ENCODE data around the gene FTO.

The FTO gene

DNA sequence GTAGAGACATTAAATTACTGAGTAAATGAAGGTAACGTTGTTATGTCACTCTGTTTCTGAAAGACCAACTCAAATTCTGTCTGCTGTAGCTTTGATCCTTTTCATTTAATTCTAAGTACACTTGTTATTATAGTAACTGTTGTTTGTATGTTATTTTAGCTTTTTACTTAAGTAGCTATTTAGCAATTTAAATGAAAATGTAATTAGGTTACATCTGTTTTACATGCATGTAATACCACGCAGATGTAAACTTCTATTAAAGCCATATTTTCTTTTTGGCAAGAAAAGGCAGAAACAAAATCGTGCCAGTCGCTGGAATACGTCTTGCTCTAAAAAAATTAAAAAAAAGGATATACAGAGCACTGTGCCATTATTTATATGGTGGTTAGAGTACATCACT, 282.8 kb downstream of the FTO start:
- no peak for ATAC-seq
- H3K4me1 Mint-ChIP-seq: no peaks in the 10 kb centered on the region
- H3K27me3 Mint-ChIP-seq: no peaks in the 10 kb centered on the region
- peaks cover 14% of the 10 kb centered on the region for H3K36me3 Mint-ChIP-seq
- no peaks in the 10 kb centered on the region for H3K9me3 Mint-ChIP-seq
- no peak overlapping the region for H3K27ac Mint-ChIP-seq
- no peak overlapping the region for H3K4me3 Mint-ChIP-seq

DNA sequence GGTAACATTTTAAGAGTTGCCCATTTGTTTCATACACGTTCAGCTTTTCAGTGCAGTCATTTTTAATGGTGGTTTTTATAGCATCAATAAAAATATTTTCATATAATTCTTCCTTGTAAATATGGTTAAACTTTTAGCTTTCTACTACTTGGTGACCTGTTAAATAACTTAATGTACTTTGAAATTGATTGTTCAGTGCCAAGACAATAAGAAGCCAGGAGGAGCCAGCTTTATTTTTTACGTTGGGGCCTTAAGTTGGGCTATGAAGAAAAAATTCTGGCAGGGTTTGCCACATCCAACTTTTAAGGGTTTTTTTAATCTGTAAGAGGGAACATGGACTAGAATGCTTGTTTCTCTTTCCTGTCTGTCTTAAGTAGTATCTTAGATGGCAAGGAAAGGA, 284.2 kb downstream of the FTO start:
- Mint-ChIP-seq H3K4me1 (no peaks in the 10 kb centered on the region), H3K27ac (no peak overlapping the region), H3K9me3 (no peaks in the 10 kb centered on the region), H3K36me3 (peaks cover 14% of the 10 kb centered on the region), H3K4me3 (no peak overlapping the region), H3K27me3 (no peaks in the 10 kb centered on the region)
- ATAC-seq: no peak

DNA sequence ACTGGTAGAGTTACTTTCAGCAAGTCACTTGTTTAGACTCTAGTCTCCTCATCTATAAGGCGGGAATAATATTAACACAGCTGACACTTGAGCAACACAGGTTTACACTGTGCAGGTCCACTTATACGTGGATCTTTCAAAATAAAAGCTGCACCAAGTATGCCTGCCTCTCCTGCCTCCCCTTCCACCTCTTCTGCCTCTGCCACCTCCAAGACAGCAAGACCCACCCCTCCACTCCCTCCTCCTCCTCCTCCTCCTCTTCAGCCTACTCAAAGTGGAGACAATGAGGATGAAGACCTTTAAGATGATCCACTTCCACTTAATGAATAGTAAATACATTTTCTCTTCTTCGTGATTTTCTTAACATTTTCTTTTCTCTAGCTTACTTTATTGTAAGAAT, 285.6 kb downstream of the FTO start:
- Mint-ChIP-seq H3K27me3 (no peaks in the 10 kb centered on the region), H3K4me3 (no peak overlapping the region), H3K4me1 (no peaks in the 10 kb centered on the region), H3K36me3 (peaks cover 13% of the 10 kb centered on the region), H3K27ac (no peak overlapping the region), H3K9me3 (no peaks in the 10 kb centered on the region)
- ATAC-seq: no peak

DNA sequence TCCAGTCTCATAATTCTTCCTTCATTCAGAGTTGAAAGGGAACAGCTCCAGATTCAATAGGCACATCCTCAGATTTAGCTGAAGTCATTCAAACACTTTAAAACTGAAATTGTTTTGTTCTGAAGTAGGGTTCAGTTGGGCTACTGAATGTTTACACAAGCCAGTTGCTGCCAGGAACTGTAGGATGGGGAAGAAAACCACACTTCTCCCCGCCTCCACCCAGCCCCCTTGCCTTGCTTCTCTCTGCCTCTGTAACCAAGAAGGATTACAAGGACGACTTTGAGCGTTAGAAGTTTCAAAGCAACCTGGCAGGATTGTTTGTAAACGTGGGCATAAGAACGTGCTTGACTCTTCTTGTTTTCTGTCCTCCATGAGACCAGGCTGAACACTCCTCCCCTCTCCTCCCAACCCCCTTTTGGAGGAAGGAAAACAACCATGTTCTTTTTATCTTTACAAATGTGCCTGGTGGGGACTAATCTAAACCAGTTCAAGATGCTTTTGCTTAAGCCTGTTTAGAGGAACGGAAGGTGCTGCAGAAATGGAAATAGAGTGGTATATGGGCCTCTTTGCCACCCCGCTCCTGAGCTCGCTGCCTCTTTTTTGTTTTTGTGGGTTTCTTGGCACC, 287.9 kb downstream of the FTO start:
- Mint-ChIP-seq H3K4me3 (no peak overlapping the region), H3K9me3 (peaks cover 1% of the 10 kb centered on the region), H3K4me1 (no peaks in the 10 kb centered on the region), H3K36me3 (peaks cover 32% of the 10 kb centered on the region), H3K27me3 (no peaks in the 10 kb centered on the region), H3K27ac (no peak overlapping the region)
- no peak for ATAC-seq

DNA sequence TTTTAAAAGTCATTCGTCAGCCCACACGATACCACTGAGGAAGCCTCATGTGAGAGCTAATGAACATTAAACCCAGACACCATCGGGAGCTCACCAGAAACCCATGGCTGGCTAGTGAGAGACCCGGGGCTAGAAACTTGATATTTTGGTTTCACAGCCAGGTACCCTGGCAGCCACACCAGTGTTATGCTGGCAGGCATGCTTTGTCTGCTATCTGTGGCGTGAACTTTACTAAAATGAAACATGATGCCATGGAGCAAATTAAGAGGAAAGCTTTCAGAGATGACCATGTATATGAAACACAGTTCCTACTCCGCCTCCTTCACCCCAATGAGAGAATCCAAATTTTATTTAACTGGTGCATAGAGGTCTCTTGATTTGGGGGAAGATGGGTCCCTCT, 291.4 kb downstream of the FTO start:
- Mint-ChIP-seq H3K4me3 (no peak overlapping the region), H3K27ac (no peak overlapping the region), H3K9me3 (peaks cover 6% of the 10 kb centered on the region), H3K36me3 (peaks cover 44% of the 10 kb centered on the region), H3K4me1 (no peaks in the 10 kb centered on the region), H3K27me3 (no peaks in the 10 kb centered on the region)
- no peak for ATAC-seq

DNA sequence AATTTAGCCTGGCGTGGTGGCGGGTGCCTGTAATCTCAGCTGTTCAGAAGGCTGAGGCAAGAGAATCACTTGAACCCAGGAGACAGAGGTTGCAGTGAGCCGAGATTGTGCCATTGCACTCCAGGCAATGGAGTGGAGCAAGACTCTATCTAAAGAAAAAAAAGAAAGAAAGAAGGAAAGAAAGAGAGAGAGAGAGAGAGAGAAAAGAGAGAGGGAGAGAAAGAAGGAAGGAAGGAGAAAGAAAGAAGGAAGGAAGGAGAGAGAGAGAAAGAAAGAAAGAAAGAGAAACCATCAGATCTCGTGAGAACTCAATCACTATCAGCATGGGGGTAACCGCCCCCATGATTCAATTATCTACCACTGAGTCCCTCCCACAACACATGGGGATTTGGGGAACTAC, 293.0 kb downstream of the FTO start:
- Mint-ChIP-seq H3K9me3 (peaks cover 6% of the 10 kb centered on the region), H3K27ac (no peak overlapping the region), H3K4me1 (no peaks in the 10 kb centered on the region), H3K27me3 (no peaks in the 10 kb centered on the region), H3K36me3 (peaks cover 43% of the 10 kb centered on the region), H3K4me3 (no peak overlapping the region)
- ATAC-seq: no peak

DNA sequence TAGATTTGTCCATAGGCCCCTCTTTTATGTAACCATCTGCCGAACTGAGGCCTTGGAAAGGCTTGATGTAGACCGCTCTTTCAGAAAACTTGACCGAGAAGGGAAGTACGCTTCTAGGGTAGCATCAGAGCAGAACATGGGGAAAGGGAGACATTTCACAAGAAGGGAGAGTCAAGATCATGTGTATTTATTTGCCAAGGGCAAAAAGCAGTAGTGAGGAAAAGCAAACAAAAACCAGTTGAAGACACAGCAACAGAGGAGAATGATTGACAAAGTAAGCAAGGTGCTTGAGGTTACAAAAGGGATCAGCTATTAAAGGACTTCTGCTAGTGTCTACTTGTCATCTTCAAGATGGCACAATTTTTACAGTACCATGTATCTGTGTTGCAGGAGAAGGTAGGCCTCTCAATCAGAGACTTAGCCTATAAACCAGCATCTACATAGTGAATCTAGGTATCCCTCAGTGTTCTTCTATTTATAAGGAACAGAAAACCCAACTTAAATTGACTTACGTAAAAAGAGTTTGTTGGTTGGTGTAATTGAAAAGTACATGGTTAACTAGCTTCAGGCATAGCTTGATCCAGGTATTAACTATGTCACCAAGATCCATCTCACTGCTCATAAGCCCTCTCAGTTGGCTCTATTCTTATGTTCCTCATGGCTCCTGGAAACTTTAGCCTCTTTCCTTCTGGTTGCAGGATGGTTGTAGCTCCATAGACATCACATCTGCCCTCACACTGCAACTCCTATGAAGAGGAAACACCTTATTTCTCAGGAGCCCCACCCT, 294.3 kb downstream of the FTO start:
- Mint-ChIP-seq H3K4me1 (no peaks in the 10 kb centered on the region), H3K9me3 (peaks cover 6% of the 10 kb centered on the region), H3K27ac (no peak overlapping the region), H3K36me3 (peaks cover 43% of the 10 kb centered on the region), H3K27me3 (no peaks in the 10 kb centered on the region), H3K4me3 (no peak overlapping the region)
- ATAC-seq: no peak

DNA sequence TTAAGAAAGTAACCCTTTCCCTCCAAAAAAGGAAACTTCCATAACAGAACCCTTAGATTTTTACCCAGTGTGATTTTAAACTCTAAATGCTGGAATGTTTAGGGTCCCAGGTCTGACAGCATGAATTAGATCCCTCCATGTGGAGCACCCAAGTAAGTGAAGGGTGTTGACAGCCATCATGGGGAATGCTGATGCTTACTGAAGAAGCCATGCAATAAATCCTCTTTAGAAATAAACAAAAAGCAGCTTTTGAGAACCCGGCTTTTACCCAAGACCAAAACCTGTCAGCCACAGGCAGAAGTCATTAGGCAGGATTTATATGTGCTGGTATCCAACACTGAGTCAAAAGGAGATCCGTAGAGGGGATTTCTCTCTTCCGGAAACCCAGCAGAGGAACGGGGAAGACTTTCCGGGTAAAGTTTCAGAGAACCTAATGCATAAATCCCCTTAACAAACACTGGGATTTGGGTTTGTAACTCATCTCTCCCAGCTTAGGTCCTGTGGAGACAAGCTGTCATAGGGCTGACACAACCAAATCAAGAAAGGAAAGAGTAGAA, 295.1 kb downstream of the FTO start:
- ATAC-seq: no peak
- H3K4me1 Mint-ChIP-seq: no peaks in the 10 kb centered on the region
- H3K27me3 Mint-ChIP-seq: no peaks in the 10 kb centered on the region

DNA sequence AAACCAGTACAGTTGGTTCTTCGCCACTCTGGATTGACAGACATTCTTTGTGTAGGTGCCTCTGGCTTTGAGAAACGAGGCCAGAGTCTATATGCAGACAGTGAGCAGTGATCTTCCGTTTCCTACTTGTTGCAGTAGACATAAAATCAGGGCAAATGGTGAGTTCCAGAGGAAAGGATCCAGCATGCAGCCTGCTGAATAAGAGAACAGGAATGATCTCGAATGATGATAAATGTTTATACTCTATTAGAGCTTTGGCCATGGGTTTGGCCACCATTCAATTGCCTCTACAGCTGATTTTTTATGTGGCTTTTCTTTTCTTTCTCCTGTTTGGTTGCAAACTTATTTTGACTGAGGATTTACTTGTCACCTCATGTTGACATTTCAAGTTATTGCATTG, 295.9 kb downstream of the FTO start:
- Mint-ChIP-seq H3K36me3 (peaks cover 38% of the 10 kb centered on the region), H3K27ac (no peak overlapping the region), H3K4me3 (no peak overlapping the region), H3K27me3 (no peaks in the 10 kb centered on the region), H3K4me1 (no peaks in the 10 kb centered on the region), H3K9me3 (peaks cover 6% of the 10 kb centered on the region)
- no peak for ATAC-seq

More for the DNA sequence above, 295.1 kb downstream of the FTO start:
- peaks cover 43% of the 10 kb centered on the region for H3K36me3 Mint-ChIP-seq
- H3K9me3 Mint-ChIP-seq: peaks cover 6% of the 10 kb centered on the region
- H3K27ac Mint-ChIP-seq: no peak overlapping the region
- H3K4me3 Mint-ChIP-seq: no peak overlapping the region

DNA sequence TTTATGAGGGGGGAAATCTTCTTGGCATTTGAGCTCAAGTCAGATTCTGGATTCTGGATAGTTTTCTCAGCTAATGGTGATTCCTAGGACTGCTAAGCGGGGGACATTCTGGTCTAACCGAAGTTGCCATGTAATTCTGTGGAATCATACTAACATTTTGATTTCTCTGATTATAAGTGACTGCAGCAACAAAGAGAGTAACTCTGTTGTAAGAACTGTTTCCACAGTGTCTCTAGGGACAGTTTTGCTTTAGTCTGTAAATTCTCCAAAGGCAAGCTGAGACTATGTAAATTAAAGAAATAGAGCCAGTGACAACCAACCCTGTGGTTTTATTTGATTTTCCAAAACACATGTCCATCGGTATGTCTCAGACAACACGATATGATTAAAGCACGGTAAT, 296.4 kb downstream of the FTO start:
- Mint-ChIP-seq H3K4me1 (no peaks in the 10 kb centered on the region), H3K27me3 (no peaks in the 10 kb centered on the region), H3K27ac (no peak overlapping the region), H3K4me3 (no peak overlapping the region), H3K36me3 (peaks cover 32% of the 10 kb centered on the region), H3K9me3 (peaks cover 6% of the 10 kb centered on the region)
- no peak for ATAC-seq

DNA sequence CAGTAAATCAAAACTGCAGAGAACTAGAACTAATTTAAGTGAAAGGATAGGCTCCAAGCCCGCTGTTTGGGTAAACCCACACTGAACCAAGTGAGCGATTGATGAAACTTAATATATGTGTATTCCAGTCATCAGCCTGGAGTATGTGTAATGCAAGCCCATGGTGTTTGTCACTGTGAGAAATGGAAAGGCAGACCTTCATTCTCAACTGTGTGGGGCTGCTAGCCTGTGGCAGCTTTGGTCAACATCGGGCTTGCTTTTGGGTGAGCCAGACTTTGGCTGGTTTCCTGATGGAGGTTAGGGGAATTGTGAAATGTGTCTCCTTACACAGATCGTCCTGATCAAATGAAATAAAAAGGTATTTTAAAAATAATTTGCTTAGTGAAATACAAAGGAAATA, 302.7 kb downstream of the FTO start:
- Mint-ChIP-seq H3K27me3 (no peaks in the 10 kb centered on the region), H3K9me3 (peaks cover 4% of the 10 kb centered on the region), H3K4me1 (no peaks in the 10 kb centered on the region), H3K36me3 (peaks cover 45% of the 10 kb centered on the region), H3K4me3 (no peak overlapping the region), H3K27ac (no peak overlapping the region)
- no peak for ATAC-seq

DNA sequence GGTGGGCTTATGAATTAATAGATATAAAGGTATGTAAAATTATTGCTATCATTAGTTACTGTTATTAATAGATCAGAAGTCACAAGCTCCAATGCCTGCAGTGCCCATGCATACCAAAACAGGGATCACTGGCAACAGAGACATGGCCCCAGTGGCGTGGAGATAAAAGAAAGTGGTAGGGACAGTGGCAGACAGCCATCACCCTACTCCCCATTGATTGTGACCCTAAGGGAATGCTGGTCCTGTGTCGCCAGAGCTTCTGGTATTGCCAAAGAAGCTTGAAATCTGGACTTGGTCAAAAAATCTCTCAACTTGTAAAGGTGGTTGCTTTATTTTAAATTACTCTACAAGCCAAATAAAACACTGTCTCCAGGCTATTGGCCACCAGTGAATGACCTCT, 303.5 kb downstream of the FTO start:
- peaks cover 10% of the 10 kb centered on the region for H3K9me3 Mint-ChIP-seq
- H3K4me3 Mint-ChIP-seq: no peak overlapping the region
- H3K36me3 Mint-ChIP-seq: peaks cover 51% of the 10 kb centered on the region
- H3K27me3 Mint-ChIP-seq: no peaks in the 10 kb centered on the region
- ATAC-seq: no peak
- H3K4me1 Mint-ChIP-seq: no peaks in the 10 kb centered on the region
- no peak overlapping the region for H3K27ac Mint-ChIP-seq

DNA sequence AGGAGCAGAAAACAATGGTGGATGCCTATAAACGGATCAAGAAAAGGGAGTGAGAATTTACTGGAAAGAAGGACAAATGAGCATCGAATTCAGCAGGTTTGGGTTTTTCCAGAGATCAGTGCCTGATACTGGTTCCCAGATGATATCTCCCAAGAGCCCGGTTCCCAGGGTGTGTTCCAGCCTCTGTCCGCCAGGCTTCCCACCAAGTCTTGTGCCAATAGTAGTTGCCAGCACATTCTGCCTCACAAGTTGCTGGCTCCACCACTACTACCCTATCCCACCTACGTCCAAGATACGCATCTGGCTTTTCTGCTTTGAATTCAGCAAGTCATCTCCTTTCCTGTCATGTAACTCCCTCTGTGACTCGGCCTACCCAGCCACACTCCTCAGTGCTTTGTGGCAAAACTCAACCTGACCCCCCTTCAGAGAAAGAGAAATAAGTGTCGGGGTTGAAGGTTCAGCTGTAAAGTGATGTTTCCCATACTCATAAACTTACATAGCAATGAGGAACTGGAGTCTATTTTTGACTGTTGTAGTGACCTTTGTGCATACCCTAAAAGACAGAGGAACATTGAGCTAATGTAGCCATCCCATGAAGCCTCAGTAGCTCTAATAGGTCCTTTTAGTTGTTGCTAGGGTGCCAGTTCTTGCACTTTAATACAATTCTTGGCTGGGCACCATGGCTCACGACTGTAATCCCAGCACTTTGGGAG, 305.7 kb downstream of the FTO start:
- peaks cover 68% of the 10 kb centered on the region for H3K36me3 Mint-ChIP-seq

DNA sequence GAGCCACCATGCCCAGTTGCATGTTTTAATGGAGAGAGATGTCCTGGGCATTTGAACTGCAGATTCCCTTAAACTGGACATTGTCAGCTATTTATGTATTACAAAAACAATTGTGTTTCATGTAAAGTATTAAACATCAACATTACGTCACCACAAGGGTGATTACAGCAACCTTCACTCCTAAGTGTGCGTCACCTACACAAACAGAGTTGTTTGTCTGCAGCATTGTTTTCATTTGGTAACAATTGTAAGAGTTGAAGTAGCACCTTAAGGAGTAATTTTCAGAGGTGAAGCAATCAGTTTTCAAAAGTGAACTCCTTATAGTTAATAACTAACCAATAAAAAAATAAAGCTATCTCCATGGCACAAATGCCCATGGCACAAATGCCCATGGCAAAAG, 311.2 kb downstream of the FTO start:
- H3K4me1 Mint-ChIP-seq: no peaks in the 10 kb centered on the region
- peaks cover 23% of the 10 kb centered on the region for H3K9me3 Mint-ChIP-seq
- H3K27me3 Mint-ChIP-seq: no peaks in the 10 kb centered on the region
- no peak overlapping the region for H3K4me3 Mint-ChIP-seq
- H3K36me3 Mint-ChIP-seq: peaks cover 77% of the 10 kb centered on the region
- ATAC-seq: no peak
- H3K27ac Mint-ChIP-seq: no peak overlapping the region

More for the DNA sequence above, 305.7 kb downstream of the FTO start:
- ATAC-seq: no peak
- Mint-ChIP-seq H3K4me3 (no peak overlapping the region), H3K9me3 (peaks cover 14% of the 10 kb centered on the region), H3K4me1 (no peaks in the 10 kb centered on the region), H3K27ac (no peak overlapping the region), H3K27me3 (no peaks in the 10 kb centered on the region)

DNA sequence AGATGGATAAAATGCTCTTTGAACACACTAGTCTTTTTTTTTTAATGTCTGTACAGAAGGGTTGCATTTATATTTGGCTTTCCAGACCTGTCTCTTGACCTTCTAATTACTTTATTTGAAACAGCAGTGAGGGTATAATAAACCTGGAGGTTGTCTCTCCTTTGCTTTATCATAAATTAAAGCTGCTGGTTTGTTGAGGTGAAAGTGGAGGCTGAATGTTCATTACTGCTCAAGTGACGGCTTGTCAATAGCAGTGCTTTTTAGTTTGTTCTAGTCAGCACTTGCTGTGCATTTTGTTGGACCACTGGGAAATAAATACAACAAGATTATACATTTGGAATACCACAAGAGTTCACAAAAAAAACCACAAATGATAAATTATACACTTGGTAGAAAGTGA, 318.4 kb downstream of the FTO start:
- Mint-ChIP-seq H3K27me3 (no peaks in the 10 kb centered on the region), H3K9me3 (peaks cover 10% of the 10 kb centered on the region), H3K4me3 (no peak overlapping the region), H3K27ac (no peak overlapping the region), H3K36me3 (peaks cover 64% of the 10 kb centered on the region), H3K4me1 (no peaks in the 10 kb centered on the region)
- ATAC-seq: no peak

Data from stimulated activated memory B cell treated with anti-CD40 and anti-IgM and Interleukin-4, amounts not matched to agents 10 μg/mL and 1 μg/mL and 100 μg/mL, for 72 hours (primary cell).